Astrocyte (in vitro differentiated cells and primary cell): Measurements from ENCODE around the gene SYNM. TPM values are rescaled to one million over a fixed set of nuclear protein-coding genes. Genes with fewer than 3 reads are reported as not detected.

Experiments used
- DNase-seq: peaks from one replicate; pipeline ENCODE4 v3.0.0-alpha.2; 2010; ENCODE audit warnings: low read depth
- FAIRE-seq: peaks from 2 replicates; lab custom pipeline; 2011; peaks lifted over from hg19 to GRCh38; lab: Jason Lieb, UNC
- H2AFZ ChIP-seq: 2 replicates; pipeline ENCODE4 v1.6.0; 2012; ENCODE audit warnings: low read depth, low read length, inconsistent platforms
- H3K27ac ChIP-seq: 2 replicates; pipeline ENCODE4 v1.5.1; 2011; ENCODE audit warnings: low read depth, low read length, inconsistent platforms
- H3K27me3 ChIP-seq: 2 replicates; pipeline ENCODE4 v1.6.0; 2011; ENCODE audit warnings: low read length, inconsistent platforms; ENCODE audit not compliant: insufficient read depth
- H3K36me3 ChIP-seq: 2 replicates; pipeline ENCODE4 v1.5.1; 2011; ENCODE audit warnings: low read length, inconsistent platforms; ENCODE audit not compliant: insufficient read depth
- H3K4me1 ChIP-seq: 2 replicates; pipeline ENCODE4 v1.5.1; 2011; ENCODE audit warnings: low read length, inconsistent platforms; ENCODE audit not compliant: insufficient read depth
- H3K4me2 ChIP-seq: 2 replicates; pipeline ENCODE4 v1.6.0; 2012; ENCODE audit warnings: low read length, inconsistent platforms
- H3K4me3 ChIP-seq: 2 replicates; pipeline ENCODE4 v1.5.1; 2011; ENCODE audit warnings: low read depth, mild to moderate bottlenecking, low read length, inconsistent platforms; ENCODE audit not compliant: insufficient read depth
- H3K79me2 ChIP-seq: 2 replicates; pipeline ENCODE4 v1.6.0; 2012; ENCODE audit warnings: mild to moderate bottlenecking, low read length, inconsistent platforms; ENCODE audit not compliant: insufficient read depth
- H3K9ac ChIP-seq: 2 replicates; pipeline ENCODE4 v1.6.0; 2012; ENCODE audit warnings: mild to moderate bottlenecking, low read length, inconsistent platforms
- H3K9me3 ChIP-seq: 2 replicates; pipeline ENCODE4 v1.5.1; 2012; ENCODE audit warnings: low read depth, mild to moderate bottlenecking, low read length, inconsistent platforms; ENCODE audit not compliant: insufficient read depth
- H4K20me1 ChIP-seq: 2 replicates; pipeline ENCODE4 v1.6.0; 2012; ENCODE audit warnings: low read length, inconsistent platforms; ENCODE audit not compliant: insufficient read depth
- H3K27ac Mint-ChIP-seq: one replicate; pipeline ENCODE4 v1.8.0; 2021; ENCODE audit warnings: mild to moderate bottlenecking, mixed read lengths; ENCODE audit not compliant: unreplicated experiment
- H3K27me3 Mint-ChIP-seq: one replicate; pipeline ENCODE4 v1.8.0; 2021; ENCODE audit warnings: low read depth, mixed read lengths; ENCODE audit not compliant: unreplicated experiment
- H3K36me3 Mint-ChIP-seq: one replicate; pipeline ENCODE4 v1.8.0; 2021; ENCODE audit warnings: low read depth, mixed read lengths; ENCODE audit not compliant: unreplicated experiment
- H3K4me1 Mint-ChIP-seq: one replicate; pipeline ENCODE4 v1.8.0; 2021; ENCODE audit warnings: low read depth, mixed read lengths; ENCODE audit not compliant: unreplicated experiment
- H3K4me3 Mint-ChIP-seq: one replicate; pipeline ENCODE4 v1.8.0; 2021; ENCODE audit warnings: mild to moderate bottlenecking, moderate library complexity, mixed read lengths; ENCODE audit not compliant: unreplicated experiment
- H3K9me3 Mint-ChIP-seq: one replicate; pipeline ENCODE4 v1.8.0; 2021; ENCODE audit warnings: mild to moderate bottlenecking, mixed read lengths; ENCODE audit not compliant: unreplicated experiment
- EZH2 ChIP-seq: IDR thresholded peaks from 2 replicates; pipeline ENCODE4 v1.6.1; 2012; ENCODE audit warnings: mild to moderate bottlenecking, low read length, inconsistent platforms; ENCODE audit not compliant: insufficient read depth
- total RNA-seq: library from RNA; stranded (reverse); gene quantifications from 2 replicates; pipeline ENCODE4 v1.2.1, GENCODE V29; 2021
- TF ChIP-seq, protein P1 (sequence below): IDR thresholded peaks from 2 replicates; pipeline ENCODE4 v1.5.1; 2011; ENCODE audit warnings: low read depth, mild to moderate bottlenecking, inconsistent platforms, low read length, moderate library complexity; ENCODE audit not compliant: insufficient read depth

SYNM gene
- total RNA-seq, 1 donor from 2014 or later, result 9.7 TPM

DNA sequence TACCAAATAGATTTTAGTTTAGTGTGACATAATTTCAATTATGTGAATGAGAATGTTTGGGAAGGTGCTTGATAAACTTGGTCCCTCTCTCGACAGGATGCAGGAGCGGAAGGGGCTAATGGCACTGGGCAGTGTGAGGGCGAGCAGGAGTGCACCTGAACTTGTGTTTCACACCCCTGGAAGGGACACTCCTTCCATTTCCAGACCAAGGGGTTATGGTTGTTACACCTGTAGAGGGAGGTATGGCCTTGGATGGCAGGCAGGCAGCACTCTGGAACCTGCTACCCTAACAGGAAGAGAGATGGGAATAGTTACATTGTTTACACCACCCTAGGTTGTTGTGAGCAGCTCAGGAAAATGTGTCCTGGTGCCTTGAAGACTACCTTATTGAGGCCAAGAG lies 22.1 kb downstream of the SYNM start:
- Histone ChIP-seq H3K79me2 (no peaks in the 10 kb centered on the region), H3K4me2 (no peak overlapping the region), H3K9me3 (no peaks in the 10 kb centered on the region), H3K4me3 (no peak overlapping the region), H3K9ac (no peak overlapping the region), H3K36me3 (no peaks in the 10 kb centered on the region), H4K20me1 (no peaks in the 10 kb centered on the region), H3K27me3 (no peaks in the 10 kb centered on the region), H3K27ac (no peak overlapping the region), H3K4me1 (peaks cover 45% of the 10 kb centered on the region), H2AFZ (no peak overlapping the region)
- no peak for FAIRE-seq
- Mint-ChIP-seq H3K27ac (no peak overlapping the region), H3K4me3 (no peak overlapping the region), H3K4me1 (peaks cover 50% of the 10 kb centered on the region), H3K27me3 (no peaks in the 10 kb centered on the region), H3K36me3 (peaks cover 35% of the 10 kb centered on the region), H3K9me3 (peaks cover 2% of the 10 kb centered on the region)
- no peak for DNase-seq
- no peak for TF ChIP-seq EZH2
- TF ChIP-seq, protein P1, sequence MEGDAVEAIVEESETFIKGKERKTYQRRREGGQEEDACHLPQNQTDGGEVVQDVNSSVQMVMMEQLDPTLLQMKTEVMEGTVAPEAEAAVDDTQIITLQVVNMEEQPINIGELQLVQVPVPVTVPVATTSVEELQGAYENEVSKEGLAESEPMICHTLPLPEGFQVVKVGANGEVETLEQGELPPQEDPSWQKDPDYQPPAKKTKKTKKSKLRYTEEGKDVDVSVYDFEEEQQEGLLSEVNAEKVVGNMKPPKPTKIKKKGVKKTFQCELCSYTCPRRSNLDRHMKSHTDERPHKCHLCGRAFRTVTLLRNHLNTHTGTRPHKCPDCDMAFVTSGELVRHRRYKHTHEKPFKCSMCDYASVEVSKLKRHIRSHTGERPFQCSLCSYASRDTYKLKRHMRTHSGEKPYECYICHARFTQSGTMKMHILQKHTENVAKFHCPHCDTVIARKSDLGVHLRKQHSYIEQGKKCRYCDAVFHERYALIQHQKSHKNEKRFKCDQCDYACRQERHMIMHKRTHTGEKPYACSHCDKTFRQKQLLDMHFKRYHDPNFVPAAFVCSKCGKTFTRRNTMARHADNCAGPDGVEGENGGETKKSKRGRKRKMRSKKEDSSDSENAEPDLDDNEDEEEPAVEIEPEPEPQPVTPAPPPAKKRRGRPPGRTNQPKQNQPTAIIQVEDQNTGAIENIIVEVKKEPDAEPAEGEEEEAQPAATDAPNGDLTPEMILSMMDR, result no peak

DNA sequence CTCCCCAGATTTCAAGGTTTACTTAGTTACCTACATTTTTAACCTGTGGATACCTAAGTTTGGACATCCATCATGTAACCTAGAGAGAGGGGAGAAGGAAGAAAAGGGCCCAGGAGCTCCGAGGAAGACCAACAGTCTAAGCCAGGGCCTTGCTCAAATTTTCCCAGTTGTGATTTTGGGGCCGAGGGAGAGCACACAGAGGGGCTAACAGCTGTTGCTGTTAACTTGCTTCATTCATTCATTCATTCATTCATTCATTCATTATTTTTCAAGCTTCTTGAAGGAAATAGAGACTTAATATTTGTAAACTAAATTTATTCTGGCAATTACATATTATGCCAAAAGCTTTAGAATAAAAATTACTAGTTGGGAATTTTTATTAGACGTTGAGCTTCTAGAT lies 22.9 kb downstream of the SYNM start:
- Mint-ChIP-seq H3K4me1 (peaks cover 46% of the 10 kb centered on the region), H3K36me3 (peaks cover 43% of the 10 kb centered on the region), H3K27ac (no peak overlapping the region), H3K27me3 (no peaks in the 10 kb centered on the region), H3K9me3 (peaks cover 2% of the 10 kb centered on the region), H3K4me3 (no peak overlapping the region)
- no peak for FAIRE-seq
- no peak for TF ChIP-seq EZH2
- no peaks in the 10 kb centered on the region for H4K20me1 ChIP-seq
- no peaks in the 10 kb centered on the region for H3K79me2 ChIP-seq
- no peak overlapping the region for H3K27ac ChIP-seq
- H3K4me1 ChIP-seq, result peaks cover 45% of the 10 kb centered on the region
- H3K4me2 ChIP-seq, result no peak overlapping the region
- no peak overlapping the region for H2AFZ ChIP-seq
- H3K4me3 ChIP-seq, result no peak overlapping the region
- H3K9me3 ChIP-seq, result no peaks in the 10 kb centered on the region
- no peak overlapping the region for H3K9ac ChIP-seq
- no peaks in the 10 kb centered on the region for H3K36me3 ChIP-seq
- DNase-seq, result no peak
- H3K27me3 ChIP-seq, result no peaks in the 10 kb centered on the region

- no peaks in the 10 kb centered on the region for H4K20me1 ChIP-seq
- Mint-ChIP-seq H3K4me1 (peaks cover 40% of the 10 kb centered on the region), H3K27me3 (no peaks in the 10 kb centered on the region), H3K9me3 (no peaks in the 10 kb centered on the region), H3K4me3 (no peak overlapping the region), H3K27ac (no peak overlapping the region), H3K36me3 (peaks cover 45% of the 10 kb centered on the region)
- H3K27me3 ChIP-seq, result no peaks in the 10 kb centered on the region
- no peak overlapping the region for H3K4me2 ChIP-seq
- no peak overlapping the region for H3K27ac ChIP-seq
- no peak for FAIRE-seq
- no peak for TF ChIP-seq EZH2
- TF ChIP-seq, protein P1, result no peak
- no peak overlapping the region for H3K9ac ChIP-seq
- H3K79me2 ChIP-seq, result no peaks in the 10 kb centered on the region
- peaks cover 38% of the 10 kb centered on the region for H3K4me1 ChIP-seq
- H3K4me3 ChIP-seq, result no peak overlapping the region
- no peaks in the 10 kb centered on the region for H3K36me3 ChIP-seq
- H3K9me3 ChIP-seq, result no peaks in the 10 kb centered on the region
- no peak for DNase-seq
- H2AFZ ChIP-seq, result no peak overlapping the region
Measured at GRCh38 chr15:99128411-99128810, 23.5 kb downstream of the SYNM start.
